ENCODE results near the gene ZNF280B. TPM values are rescaled to one million over a fixed set of nuclear protein-coding genes. Genes with fewer than 3 reads are reported as not detected.

The ZNF280B gene
- total and polyA plus RNA-seq, 9 of the 15 experiments (the other 6 are each of a cell fraction or from before 2014, with no cell fraction given): 7.7 to 29.9 (median 20.0) TPM

GRCh38 chr22:22487869-22488597 lies 20.5 kb downstream of the ZNF280B start (continued):
- TF ChIP-seq, protein P1, sequence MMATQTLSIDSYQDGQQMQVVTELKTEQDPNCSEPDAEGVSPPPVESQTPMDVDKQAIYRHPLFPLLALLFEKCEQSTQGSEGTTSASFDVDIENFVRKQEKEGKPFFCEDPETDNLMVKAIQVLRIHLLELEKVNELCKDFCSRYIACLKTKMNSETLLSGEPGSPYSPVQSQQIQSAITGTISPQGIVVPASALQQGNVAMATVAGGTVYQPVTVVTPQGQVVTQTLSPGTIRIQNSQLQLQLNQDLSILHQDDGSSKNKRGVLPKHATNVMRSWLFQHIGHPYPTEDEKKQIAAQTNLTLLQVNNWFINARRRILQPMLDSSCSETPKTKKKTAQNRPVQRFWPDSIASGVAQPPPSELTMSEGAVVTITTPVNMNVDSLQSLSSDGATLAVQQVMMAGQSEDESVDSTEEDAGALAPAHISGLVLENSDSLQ (IDR thresholded peaks at IDR 0.05): no peak
- TF ChIP-seq NUFIP1 (IDR thresholded peaks at IDR 0.05; ENCODE audit: partially characterized antibody) (no peak), MYNN (IDR thresholded peaks at IDR 0.05) (no peak), MYNN (CRISPR knock-in tag; IDR thresholded peaks at IDR 0.05) (0 out of 2 replicates have a peak, but pooled peaks have one; percentile 9), ZNF224 (CRISPR knock-in tag; IDR thresholded peaks at IDR 0.05) (0 out of 2 replicates have a peak, but pooled peaks have one; percentile 72), MED1 (CRISPR knock-in tag; IDR thresholded peaks at IDR 0.05; ENCODE audit: borderline replicate concordance) (0 out of 2 replicates have a peak, but pooled peaks have one; percentile 24), PCBP1 (IDR thresholded peaks at IDR 0.05; ENCODE audit: low read depth, low read length, poor library complexity, severe bottlenecking) (no peak), SAFB2 (IDR thresholded peaks at IDR 0.05; ENCODE audit: borderline replicate concordance, low read depth, low read length, severe bottlenecking) (peak; percentile 24), CBX5 (IDR thresholded peaks at IDR 0.05; ENCODE audit: borderline replicate concordance, low read depth) (no peak), ZNF146 (CRISPR knock-in tag; IDR thresholded peaks at IDR 0.05; ENCODE audit: unreplicated experiment) (peak; percentile 27)
- TF ChIP-seq, protein P2, sequence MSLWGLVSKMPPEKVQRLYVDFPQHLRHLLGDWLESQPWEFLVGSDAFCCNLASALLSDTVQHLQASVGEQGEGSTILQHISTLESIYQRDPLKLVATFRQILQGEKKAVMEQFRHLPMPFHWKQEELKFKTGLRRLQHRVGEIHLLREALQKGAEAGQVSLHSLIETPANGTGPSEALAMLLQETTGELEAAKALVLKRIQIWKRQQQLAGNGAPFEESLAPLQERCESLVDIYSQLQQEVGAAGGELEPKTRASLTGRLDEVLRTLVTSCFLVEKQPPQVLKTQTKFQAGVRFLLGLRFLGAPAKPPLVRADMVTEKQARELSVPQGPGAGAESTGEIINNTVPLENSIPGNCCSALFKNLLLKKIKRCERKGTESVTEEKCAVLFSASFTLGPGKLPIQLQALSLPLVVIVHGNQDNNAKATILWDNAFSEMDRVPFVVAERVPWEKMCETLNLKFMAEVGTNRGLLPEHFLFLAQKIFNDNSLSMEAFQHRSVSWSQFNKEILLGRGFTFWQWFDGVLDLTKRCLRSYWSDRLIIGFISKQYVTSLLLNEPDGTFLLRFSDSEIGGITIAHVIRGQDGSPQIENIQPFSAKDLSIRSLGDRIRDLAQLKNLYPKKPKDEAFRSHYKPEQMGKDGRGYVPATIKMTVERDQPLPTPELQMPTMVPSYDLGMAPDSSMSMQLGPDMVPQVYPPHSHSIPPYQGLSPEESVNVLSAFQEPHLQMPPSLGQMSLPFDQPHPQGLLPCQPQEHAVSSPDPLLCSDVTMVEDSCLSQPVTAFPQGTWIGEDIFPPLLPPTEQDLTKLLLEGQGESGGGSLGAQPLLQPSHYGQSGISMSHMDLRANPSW (CRISPR knock-in tag; IDR thresholded peaks at IDR 0.05): peak; percentile 54; the same call in 1 of the 2 replicates

Data from K562 (cell line).